WTC11 (cell line): Measurements from ENCODE around the gene SMYD3. TPM values are rescaled to one million over a fixed set of nuclear protein-coding genes. Genes with fewer than 3 reads are reported as not detected.

Source experiments
- ATAC-seq: fragments of 200-7000 bp; cut with Tn5 transposase; 2 replicates; pipeline ENCODE4 v1.10.0; 2021; ENCODE audit warnings: mild to moderate bottlenecking, moderate library complexity
- CTCF ChIA-PET: fragments of 300-600 bp; sonication (Branson Sonifier 250); formaldehyde crosslinking; loops from one replicate; lab custom pipeline; 2021; ENCODE audit warnings: antibody characterized with exemption; lab: Charles Lee
- POLR2A ChIA-PET: fragments of 350-600 bp; sonication (Branson Sonifier 250); formaldehyde crosslinking; loops from one replicate; lab custom pipeline; 2021; ENCODE audit warnings: antibody characterized with exemption; lab: Charles Lee
- DNase-seq: peaks from one replicate; pipeline ENCODE4 v3.0.0; 2021; ENCODE audit warnings: low spot score
- H3K27ac Mint-ChIP-seq: 2 replicates; pipeline ENCODE4 v1.8.0; 2021; ENCODE audit warnings: mixed read lengths
- H3K27me3 Mint-ChIP-seq: 2 replicates; pipeline ENCODE4 v1.8.0; 2021; ENCODE audit warnings: low read depth, mild to moderate bottlenecking, moderate library complexity, mixed read lengths
- H3K36me3 Mint-ChIP-seq: 2 replicates; pipeline ENCODE4 v1.8.0; 2021; ENCODE audit warnings: mixed read lengths
- H3K4me1 Mint-ChIP-seq: 2 replicates; pipeline ENCODE4 v1.8.0; 2022; ENCODE audit warnings: mixed read lengths
- H3K4me3 Mint-ChIP-seq: 2 replicates; pipeline ENCODE4 v1.8.0; 2021; ENCODE audit warnings: mild to moderate bottlenecking, moderate library complexity, mixed read lengths
- H3K9me3 Mint-ChIP-seq: 2 replicates; pipeline ENCODE4 v1.8.0; 2021; ENCODE audit warnings: mixed read lengths
- AR ChIP-seq: fragments of 250-450 bp; sonication (Bioruptor Pico); IDR thresholded peaks from 2 replicates; pipeline ENCODE4 v1.9.0; 2021; ENCODE audit warnings: mild to moderate bottlenecking
- ARID4B ChIP-seq: sonication (generic); formaldehyde crosslinking; IDR thresholded peaks from 2 replicates; pipeline ENCODE4 v1.8.0; 2023; ENCODE audit warnings: missing genetic modification reagents, mild to moderate bottlenecking, borderline replicate concordance
- ATF6 ChIP-seq: sonication (generic); formaldehyde crosslinking; IDR thresholded peaks from 2 replicates; pipeline ENCODE4 v1.8.1; 2023; ENCODE audit warnings: mild to moderate bottlenecking, missing genetic modification reagents
- CTCF ChIP-seq: fragments of 200-600 bp; IDR thresholded peaks from 2 replicates; pipeline ENCODE4 v1.8.0; 2022; ENCODE audit warnings: antibody characterized with exemption
- HMGXB4 ChIP-seq: sonication (generic); formaldehyde crosslinking; IDR thresholded peaks from 2 replicates; pipeline ENCODE4 v1.8.1; 2023; ENCODE audit warnings: mild to moderate bottlenecking, moderate library complexity, missing genetic modification reagents
- KAT7 ChIP-seq: sonication (generic); formaldehyde crosslinking; IDR thresholded peaks from 2 replicates; pipeline ENCODE4 v1.8.1; 2023; ENCODE audit warnings: missing genetic modification reagents, mild to moderate bottlenecking, borderline replicate concordance
- NFYB ChIP-seq: sonication (generic); formaldehyde crosslinking; conservative IDR thresholded peaks from 2 replicates; pipeline ENCODE4 v1.8.0; 2022; ENCODE audit warnings: low read depth, missing genetic modification reagents
- NR1H2 ChIP-seq: sonication (generic); formaldehyde crosslinking; IDR thresholded peaks from 2 replicates; pipeline ENCODE4 v1.9.0; 2021; ENCODE audit warnings: mild to moderate bottlenecking, moderate library complexity, missing genetic modification reagents
- PREB ChIP-seq: sonication (generic); formaldehyde crosslinking; IDR thresholded peaks from 2 replicates; pipeline ENCODE4 v1.8.1; 2022; ENCODE audit warnings: mild to moderate bottlenecking, missing genetic modification reagents, moderate library complexity, borderline replicate concordance
- RELA ChIP-seq: sonication (generic); formaldehyde crosslinking; IDR thresholded peaks from 2 replicates; pipeline ENCODE4 v1.8.1; 2022; ENCODE audit warnings: missing genetic modification reagents, mild to moderate bottlenecking, borderline replicate concordance
- SMAD4 ChIP-seq: sonication (generic); formaldehyde crosslinking; IDR thresholded peaks from 2 replicates; pipeline ENCODE4 v1.8.0; 2022; ENCODE audit warnings: mild to moderate bottlenecking, missing genetic modification reagents
- TCF7 ChIP-seq: sonication (generic); formaldehyde crosslinking; IDR thresholded peaks from 2 replicates; pipeline ENCODE4 v1.8.0; 2022; ENCODE audit warnings: mild to moderate bottlenecking, low read depth, missing genetic modification reagents, moderate library complexity
- ZNF317 ChIP-seq: sonication (generic); formaldehyde crosslinking; IDR thresholded peaks from 2 replicates; pipeline ENCODE4 v1.8.1; 2023; ENCODE audit warnings: low read depth, mild to moderate bottlenecking, moderate library complexity, missing genetic modification reagents, borderline replicate concordance
- total RNA-seq: library from RNA; stranded (reverse); gene quantifications from 3 replicates; pipeline ENCODE4 v1.2.3, GENCODE V29; 2021

SMYD3 gene
- total RNA-seq, 1 experiment from 2014 or later, result 21.4 TPM

- TF ChIP-seq HMGXB4, result no peak
Observed at GRCh38 chr1:246343937-246344336, 163.1 kb downstream of the SMYD3 start (continued).

- Mint-ChIP-seq H3K4me1 (no peaks in the 10 kb centered on the region), H3K27me3 (no peaks in the 10 kb centered on the region), H3K36me3 (no peaks in the 10 kb centered on the region)
- no peak for ATAC-seq
- ChIA-PET CTCF (no interaction called here), POLR2A (no interaction called here)
- TF ChIP-seq KAT7 (CRISPR knock-in tag), result no peak
- no peak for TF ChIP-seq NFYB (CRISPR knock-in tag)
- TF ChIP-seq SMAD4, result no peak
- TF ChIP-seq CTCF, result no peak
- TF ChIP-seq TCF7 (CRISPR knock-in tag), result no peak
- no peak for TF ChIP-seq ARID4B (CRISPR knock-in tag)
- TF ChIP-seq ZNF317 (CRISPR knock-in tag), result no peak
- no peak for TF ChIP-seq NR1H2
- TF ChIP-seq ATF6, result no peak
- no peak for TF ChIP-seq RELA (CRISPR knock-in tag)
- TF ChIP-seq PREB, result no peak
- TF ChIP-seq AR (CRISPR knock-in tag), result no peak
- TF ChIP-seq HMGXB4, result no peak
- TF ChIP-seq, all 79 proteins: peak for 0
- no peak overlapping the region for H3K4me3 Mint-ChIP-seq
- H3K9me3 Mint-ChIP-seq, result peaks cover 8% of the 10 kb centered on the region
- no peak for DNase-seq
- H3K27ac Mint-ChIP-seq, result no peak overlapping the region
Observed at GRCh38 chr1:246343251-246343650, 163.8 kb downstream of the SMYD3 start.
